ENCODE data around the gene TMBIM6. TPM values are rescaled to one million over a fixed set of nuclear protein-coding genes. Genes with fewer than 3 reads are reported as not detected.
"Not testable (repeated sequence)": the region's sequence is repeated elsewhere in the genome, so short reads cannot be mapped to it uniquely, and the experiment has no call there.

Gene TMBIM6
- total and polyA plus RNA-seq, 10 donors: 100 to 437 (median 375) TPM

GRCh38 chr12:49708851-49709250 is 32.5 kb upstream of the TMBIM6 start:
- H3K27ac ChIP-seq: no peak overlapping the region
- no peaks in the 10 kb centered on the region for H3K36me3 ChIP-seq
- DNase-seq: no peak
- intact Hi-C loops (cut with DNase I; ENCODE audit: low total_unique reads): loop anchor here (2.0 kb wide), 1 partner anchor 64 kb away; no protein-coding TSS in a partner anchor
- H3K9me3 ChIP-seq: no peaks in the 10 kb centered on the region
- peaks cover 17 to 40% (median 33%) of the 10 kb centered on the region in 6 donors for H3K4me1 ChIP-seq
- TF ChIP-seq CTCF (IDR thresholded peaks at IDR 0.05 in 8 of 11, conservative IDR thresholded peaks at IDR 0.05 in 3 of 11): no peak
- H3K27me3 ChIP-seq (replicated peaks in 1 of 7): peaks cover 0 to 22% (median 0%) of the 10 kb centered on the region in 7 donors
- 83 to 96% (median 92%) methylated on average over 3 of the region's 3 CpGs for WGBS, 5 donors
- no peak overlapping the region for H3K4me3 ChIP-seq

- DNase-seq; intact Hi-C loops (cut with DNase I; ENCODE audit: low total_unique reads); H3K36me3 ChIP-seq; H3K4me3 ChIP-seq; H3K4me1 ChIP-seq; H3K9me3 ChIP-seq; H3K27ac ChIP-seq: not testable (repeated sequence)
- 84 to 100% (median 94%) methylated on average over 2 to 3 of the region's 3 CpGs for WGBS, 5 donors
- peaks cover 0 to 25% (median 0%) of the 10 kb centered on the region in 7 donors for H3K27me3 ChIP-seq (replicated peaks in 1 of 7)
These were observed 27.4 kb upstream of the TMBIM6 start for GRCh38 chr12:49713952-49714351.

GRCh38 chr12:49716553-49716952 is 24.8 kb upstream of the TMBIM6 start:
- no peak for TF ChIP-seq POLR2AphosphoS5 (IDR thresholded peaks at IDR 0.05)
- intact Hi-C loops (cut with DNase I; ENCODE audit: low total_unique reads): no loop called here
- 63 to 85% (median 65%) methylated on average over 2 of the region's 2 CpGs for WGBS, 5 donors
- DNase-seq: no peak
- Histone ChIP-seq H3K27me3 (replicated peaks in 1 of 7) (peaks cover 0 to 21% (median 0%) of the 10 kb centered on the region in 7 donors), H3K4me1 (peaks cover 0 to 6% (median 0%) of the 10 kb centered on the region in 6 donors), H3K27ac (no peak overlapping the region), H3K9me3 (no peaks in the 10 kb centered on the region), H3K4me3 (no peak overlapping the region), H3K36me3 (no peaks in the 10 kb centered on the region)

- H3K4me1 ChIP-seq; H3K9me3 ChIP-seq; intact Hi-C loops (cut with DNase I; ENCODE audit: low total_unique reads); DNase-seq; H3K36me3 ChIP-seq; H3K4me3 ChIP-seq; H3K27ac ChIP-seq: not testable (repeated sequence)
- 86 to 98% (median 96%) methylated on average over 3 of the region's 3 CpGs for WGBS, 5 donors
- peaks cover 0 to 18% (median 0%) of the 10 kb centered on the region in 7 donors for H3K27me3 ChIP-seq (replicated peaks in 1 of 7)
These were observed 23.6 kb upstream of the TMBIM6 start for GRCh38 chr12:49717800-49718199.

- intact Hi-C loops (cut with DNase I; ENCODE audit: low total_unique reads): no loop called here
- DNase-seq: no peak
- WGBS, 5 donors: 57 to 89% (median 69%) methylated on average over 1 of the region's 1 CpG
These were observed 21.1 kb upstream of the TMBIM6 start for GRCh38 chr12:49720214-49720613.

GRCh38 chr12:49721355-49721754 is 20.0 kb upstream of the TMBIM6 start:
- 84 to 90% (median 88%) methylated on average over 3 of the region's 3 CpGs for WGBS, 5 donors
- H3K27ac ChIP-seq; intact Hi-C loops (cut with DNase I; ENCODE audit: low total_unique reads); H3K4me3 ChIP-seq; H3K9me3 ChIP-seq; H3K4me1 ChIP-seq; DNase-seq; H3K36me3 ChIP-seq: not testable (repeated sequence)
- peaks cover 0 to 11% (median 0%) of the 10 kb centered on the region in 7 donors for H3K27me3 ChIP-seq (replicated peaks in 1 of 7)

More at GRCh38 chr12:49720214-49720613, 21.1 kb upstream of the TMBIM6 start:
- no peaks in the 10 kb centered on the region for H3K36me3 ChIP-seq
- H3K9me3 ChIP-seq: no peaks in the 10 kb centered on the region
- H3K27me3 ChIP-seq (replicated peaks in 1 of 7): peaks cover 0 to 7% (median 0%) of the 10 kb centered on the region in 7 donors
- TF ChIP-seq CTCF (IDR thresholded peaks at IDR 0.05 in 8 of 11, conservative IDR thresholded peaks at IDR 0.05 in 3 of 11) (no peak), POLR2AphosphoS5 (IDR thresholded peaks at IDR 0.05) (no peak), POLR2A (IDR thresholded peaks at IDR 0.05) (no peak)
- no peak overlapping the region for H3K4me3 ChIP-seq
- peaks cover 0 to 6% (median 0%) of the 10 kb centered on the region in 6 donors for H3K4me1 ChIP-seq
- no peak overlapping the region for H3K27ac ChIP-seq
